H1 (cell line): ENCODE results near the gene UNC5B. TPM values are rescaled to one million over a fixed set of nuclear protein-coding genes. Genes with fewer than 3 reads are reported as not detected.

Source experiments
- NRF1 ChIP-seq: IDR thresholded peaks from 2 replicates; pipeline ENCODE4 v1.6.1; 2011; ENCODE audit warnings: mild to moderate bottlenecking, low read depth, low read length, improper control_type of control experiment
- polyA plus RNA-seq, 7 experiments: library from polyadenylated mRNA; depleted of rRNA in 3 of 7; stranded (reverse) in 5 of 7; unstranded in 2 of 7; fragments of >200 nt in 5 of 7; fragments of 200-250 nt in 2 of 7; gene quantifications; 1 replicate in 5 of 7; 2 replicates in 1 of 7; 4 replicates in 1 of 7; pipeline versions ENCODE4 v1.2.1 to v1.2.3, GENCODE V29; 2011 to 2013; ENCODE audit warnings: missing spikeins in 2 of 7, mixed read lengths in 2 of 7
- total RNA-seq: library from RNA; stranded (reverse); fragmentation: NEBNext Ultra II Directional; extraction: Animal tissue kit (Norgen Biotek cat#: 25700); gene quantifications from 2 replicates; pipeline ENCODE4 v1.2.1, GENCODE V29; 2021

UNC5B gene
- total and polyA plus RNA-seq, 2 of the 8 experiments (the other 6 are each of a cell fraction or from before 2014, with no cell fraction given) = 27.9 to 31.8 TPM

DNA sequence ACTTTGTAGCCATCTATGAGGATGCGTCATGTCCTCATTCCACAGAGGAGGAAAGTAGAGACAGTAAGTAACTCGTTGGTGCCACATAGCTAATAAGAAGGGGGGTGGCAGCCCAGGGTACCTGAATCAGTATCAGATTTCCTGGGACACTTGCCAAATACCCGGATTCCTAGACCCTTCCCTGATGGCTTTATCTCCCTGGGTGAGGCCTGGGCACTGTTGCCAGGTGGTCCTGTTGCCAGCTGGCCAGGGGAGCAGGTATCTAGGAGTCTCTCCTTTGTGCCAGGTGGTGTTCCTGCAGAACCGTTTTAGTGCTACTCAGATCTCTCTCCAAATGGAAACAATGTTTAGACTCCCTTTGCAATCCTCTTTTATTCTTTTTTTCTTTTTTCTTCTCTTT lies 119.4 kb downstream of the UNC5B start (continued):
- no peak for TF ChIP-seq NRF1
- TF ChIP-seq, all 59 proteins: peak for 0
